ENCODE measurements around the gene CHST11.

- TF ChIP-seq, protein P1, sequence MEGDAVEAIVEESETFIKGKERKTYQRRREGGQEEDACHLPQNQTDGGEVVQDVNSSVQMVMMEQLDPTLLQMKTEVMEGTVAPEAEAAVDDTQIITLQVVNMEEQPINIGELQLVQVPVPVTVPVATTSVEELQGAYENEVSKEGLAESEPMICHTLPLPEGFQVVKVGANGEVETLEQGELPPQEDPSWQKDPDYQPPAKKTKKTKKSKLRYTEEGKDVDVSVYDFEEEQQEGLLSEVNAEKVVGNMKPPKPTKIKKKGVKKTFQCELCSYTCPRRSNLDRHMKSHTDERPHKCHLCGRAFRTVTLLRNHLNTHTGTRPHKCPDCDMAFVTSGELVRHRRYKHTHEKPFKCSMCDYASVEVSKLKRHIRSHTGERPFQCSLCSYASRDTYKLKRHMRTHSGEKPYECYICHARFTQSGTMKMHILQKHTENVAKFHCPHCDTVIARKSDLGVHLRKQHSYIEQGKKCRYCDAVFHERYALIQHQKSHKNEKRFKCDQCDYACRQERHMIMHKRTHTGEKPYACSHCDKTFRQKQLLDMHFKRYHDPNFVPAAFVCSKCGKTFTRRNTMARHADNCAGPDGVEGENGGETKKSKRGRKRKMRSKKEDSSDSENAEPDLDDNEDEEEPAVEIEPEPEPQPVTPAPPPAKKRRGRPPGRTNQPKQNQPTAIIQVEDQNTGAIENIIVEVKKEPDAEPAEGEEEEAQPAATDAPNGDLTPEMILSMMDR (IDR thresholded peaks at IDR 0.05), result no peak
- no peak for TF ChIP-seq POLR2A (IDR thresholded peaks at IDR 0.05)
Measured at GRCh38 chr12:104737113-104737512, 280.4 kb downstream of the CHST11 start.
